Measurements from ENCODE around the gene RETREG3.

DNA sequence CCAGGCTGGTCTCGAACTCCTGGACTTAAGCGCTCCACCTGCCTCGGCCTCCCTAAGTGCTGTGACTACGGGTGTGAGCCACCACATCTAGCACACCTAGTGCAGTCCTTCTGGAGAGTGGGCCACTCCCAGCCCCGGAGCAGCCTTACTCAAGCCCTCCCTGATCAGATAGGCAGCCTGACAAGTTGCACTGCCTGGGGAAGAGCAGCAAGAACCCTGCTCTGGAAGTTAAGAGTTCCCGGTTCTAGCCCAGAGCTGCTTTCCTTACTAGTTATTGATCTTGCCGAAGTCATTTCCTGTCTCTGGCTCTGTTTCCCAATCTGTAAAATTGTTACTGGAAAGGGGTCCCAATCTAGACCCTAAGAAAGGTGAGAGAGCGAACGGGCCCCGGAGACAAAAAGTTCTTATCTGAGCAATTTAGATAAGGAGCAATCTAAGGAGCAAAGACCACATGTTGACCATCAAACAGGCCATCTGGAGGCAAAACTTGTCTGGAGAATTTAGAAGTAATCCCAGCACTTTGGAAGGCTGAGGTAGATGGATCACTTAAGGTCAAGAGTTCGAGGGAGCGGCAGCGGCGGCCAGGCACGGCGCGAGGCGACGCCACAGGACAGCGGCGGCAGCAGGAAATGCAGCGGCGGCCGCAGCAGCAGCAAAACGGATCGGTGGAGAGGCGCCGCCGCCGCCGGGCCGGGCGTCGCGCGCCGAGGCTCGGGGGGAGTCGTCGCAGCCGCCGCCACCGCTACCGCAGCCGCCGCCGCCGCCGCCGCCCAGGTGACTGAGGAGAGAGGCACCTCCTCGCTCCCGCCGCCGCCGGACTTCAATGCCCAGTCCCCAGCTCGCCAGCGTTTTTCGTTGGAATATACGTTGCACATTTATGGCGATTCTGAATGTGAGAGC is 77.5 kb downstream of the RETREG3 start:
- TF ChIP-seq, protein P1, sequence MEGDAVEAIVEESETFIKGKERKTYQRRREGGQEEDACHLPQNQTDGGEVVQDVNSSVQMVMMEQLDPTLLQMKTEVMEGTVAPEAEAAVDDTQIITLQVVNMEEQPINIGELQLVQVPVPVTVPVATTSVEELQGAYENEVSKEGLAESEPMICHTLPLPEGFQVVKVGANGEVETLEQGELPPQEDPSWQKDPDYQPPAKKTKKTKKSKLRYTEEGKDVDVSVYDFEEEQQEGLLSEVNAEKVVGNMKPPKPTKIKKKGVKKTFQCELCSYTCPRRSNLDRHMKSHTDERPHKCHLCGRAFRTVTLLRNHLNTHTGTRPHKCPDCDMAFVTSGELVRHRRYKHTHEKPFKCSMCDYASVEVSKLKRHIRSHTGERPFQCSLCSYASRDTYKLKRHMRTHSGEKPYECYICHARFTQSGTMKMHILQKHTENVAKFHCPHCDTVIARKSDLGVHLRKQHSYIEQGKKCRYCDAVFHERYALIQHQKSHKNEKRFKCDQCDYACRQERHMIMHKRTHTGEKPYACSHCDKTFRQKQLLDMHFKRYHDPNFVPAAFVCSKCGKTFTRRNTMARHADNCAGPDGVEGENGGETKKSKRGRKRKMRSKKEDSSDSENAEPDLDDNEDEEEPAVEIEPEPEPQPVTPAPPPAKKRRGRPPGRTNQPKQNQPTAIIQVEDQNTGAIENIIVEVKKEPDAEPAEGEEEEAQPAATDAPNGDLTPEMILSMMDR (IDR thresholded peaks at IDR 0.05; ENCODE audit: low read length) = peak; percentile 43
- TF ChIP-seq EZH2 (optimal IDR thresholded peaks at IDR 0.05; ENCODE audit: low read depth, low read length) (no peak), EZH2phosphoT487 (IDR thresholded peaks at IDR 0.05; ENCODE audit: low read length) (no peak)

All from MM.1S (cell line).